ENCODE measurements around the gene NOSIP. TPM values are rescaled to one million over a fixed set of nuclear protein-coding genes. Genes with fewer than 3 reads are reported as not detected.

The NOSIP gene, protein sequence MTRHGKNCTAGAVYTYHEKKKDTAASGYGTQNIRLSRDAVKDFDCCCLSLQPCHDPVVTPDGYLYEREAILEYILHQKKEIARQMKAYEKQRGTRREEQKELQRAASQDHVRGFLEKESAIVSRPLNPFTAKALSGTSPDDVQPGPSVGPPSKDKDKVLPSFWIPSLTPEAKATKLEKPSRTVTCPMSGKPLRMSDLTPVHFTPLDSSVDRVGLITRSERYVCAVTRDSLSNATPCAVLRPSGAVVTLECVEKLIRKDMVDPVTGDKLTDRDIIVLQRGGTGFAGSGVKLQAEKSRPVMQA
- total RNA-seq (2022) (54.4 and 57.9 TPM in 2 replicates), Bru-seq, nascent RNA (percentile 52 among the genes with signal in this experiment), BruChase-seq, experiment 1, labeled RNA remaining after a 6-hour chase (percentile 50 among the genes with signal in this experiment), BruChase-seq, experiment 2, labeled RNA remaining after a 2-hour chase (percentile 47 among the genes with signal in this experiment)
- long read RNA-seq, transcript NOSIP-204 (9 exons, 1,005 nt) = major isoform, 47 of 62 reads
- long read RNA-seq, partial matches to known transcripts = 4 of 62 reads
- long read RNA-seq, other reads (novel, unspliced or antisense) = 6 of 62 reads

DNA sequence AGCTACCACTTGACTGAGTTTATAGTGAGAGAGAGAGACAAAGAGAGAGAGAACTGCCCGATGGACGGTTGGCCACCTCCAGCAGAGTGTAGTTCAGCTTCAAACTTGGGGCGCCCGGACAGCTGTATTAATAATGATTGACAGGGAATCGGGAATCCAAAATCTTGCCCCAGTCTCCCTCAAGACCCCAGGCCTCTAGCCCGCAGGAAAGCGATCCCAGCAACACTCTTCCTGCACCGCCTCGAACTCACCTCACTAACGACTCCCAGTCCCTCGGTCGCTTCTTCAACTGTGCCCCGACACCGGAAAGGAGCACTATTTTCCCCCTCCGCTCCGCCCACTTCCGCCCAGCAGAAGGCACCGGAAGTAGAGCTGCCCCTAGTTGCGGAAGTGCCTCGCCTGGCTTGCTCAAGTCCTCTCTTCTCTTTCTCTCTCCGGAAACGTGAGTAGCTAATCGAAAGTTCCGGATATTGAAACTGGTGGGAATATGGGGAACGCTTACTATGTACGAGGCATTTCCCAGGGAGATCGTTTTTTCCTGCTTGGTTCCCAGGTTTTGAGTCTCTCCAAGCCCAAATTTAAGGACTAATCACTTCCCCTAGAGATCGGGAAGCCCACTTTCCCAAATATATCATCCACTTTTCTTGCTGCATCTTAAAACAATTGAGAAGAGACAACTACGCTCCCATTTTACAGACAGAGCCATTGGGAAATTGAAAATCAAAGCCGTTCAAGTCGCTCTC, at the start of gene NOSIP:
NOSIP (minus strand) TSS at position 293 of the 743 bp plus-strand sequence. CDS start 19,865 bp downstream, outside the sequence.
- ChIA-PET POLR2A (interaction anchor here (0.5 to 4.8 kb wide), 33 partner anchors 10 to 1800 kb away, joined by 3 to 138 read pairs (median 4); partner anchors contain the start of genes ADM5, ALDH16A1, BCL2L12 and FUZ), CTCF (interaction anchor here (0.7 to 4.6 kb wide), 4 partner anchors 10 to 93 kb away, joined by 3 to 40 read pairs (median 6); no protein-coding TSS in a partner anchor)
- H3K4me3 Mint-ChIP-seq (ENCODE audit: unreplicated experiment) = peak within 1 kb of the TSS; percentile 92
- H3K36me3 Mint-ChIP-seq (ENCODE audit: insufficient read depth, unreplicated experiment) = peaks cover 8% of the 10 kb centered on the region
- TF ChIP-seq, protein P1, sequence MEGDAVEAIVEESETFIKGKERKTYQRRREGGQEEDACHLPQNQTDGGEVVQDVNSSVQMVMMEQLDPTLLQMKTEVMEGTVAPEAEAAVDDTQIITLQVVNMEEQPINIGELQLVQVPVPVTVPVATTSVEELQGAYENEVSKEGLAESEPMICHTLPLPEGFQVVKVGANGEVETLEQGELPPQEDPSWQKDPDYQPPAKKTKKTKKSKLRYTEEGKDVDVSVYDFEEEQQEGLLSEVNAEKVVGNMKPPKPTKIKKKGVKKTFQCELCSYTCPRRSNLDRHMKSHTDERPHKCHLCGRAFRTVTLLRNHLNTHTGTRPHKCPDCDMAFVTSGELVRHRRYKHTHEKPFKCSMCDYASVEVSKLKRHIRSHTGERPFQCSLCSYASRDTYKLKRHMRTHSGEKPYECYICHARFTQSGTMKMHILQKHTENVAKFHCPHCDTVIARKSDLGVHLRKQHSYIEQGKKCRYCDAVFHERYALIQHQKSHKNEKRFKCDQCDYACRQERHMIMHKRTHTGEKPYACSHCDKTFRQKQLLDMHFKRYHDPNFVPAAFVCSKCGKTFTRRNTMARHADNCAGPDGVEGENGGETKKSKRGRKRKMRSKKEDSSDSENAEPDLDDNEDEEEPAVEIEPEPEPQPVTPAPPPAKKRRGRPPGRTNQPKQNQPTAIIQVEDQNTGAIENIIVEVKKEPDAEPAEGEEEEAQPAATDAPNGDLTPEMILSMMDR (IDR thresholded peaks at IDR 0.05; ENCODE audit: unreplicated experiment) = no peak
- DNase-seq (ENCODE audit: unreplicated experiment) = peak; percentile 98
- peaks cover 22% of the 10 kb centered on the region for H3K4me1 Mint-ChIP-seq (ENCODE audit: insufficient read depth, unreplicated experiment)
- BruUV-seq (replicated peaks) = TSS peak; percentile 57
- intact Hi-C loops (cut with micrococcal nuclease) = loop anchor here (2.0 kb wide), 1 partner anchor 60 kb away; the partner anchor contains the start of gene RRAS
- H3K9me3 Mint-ChIP-seq (ENCODE audit: unreplicated experiment) = no peaks in the 10 kb centered on the region
- no peaks in the 10 kb centered on the region for H3K27me3 Mint-ChIP-seq (ENCODE audit: insufficient read depth, unreplicated experiment)
- peak within 1 kb of the TSS; percentile 96 for H3K27ac Mint-ChIP-seq (ENCODE audit: low read depth, unreplicated experiment)

DNA sequence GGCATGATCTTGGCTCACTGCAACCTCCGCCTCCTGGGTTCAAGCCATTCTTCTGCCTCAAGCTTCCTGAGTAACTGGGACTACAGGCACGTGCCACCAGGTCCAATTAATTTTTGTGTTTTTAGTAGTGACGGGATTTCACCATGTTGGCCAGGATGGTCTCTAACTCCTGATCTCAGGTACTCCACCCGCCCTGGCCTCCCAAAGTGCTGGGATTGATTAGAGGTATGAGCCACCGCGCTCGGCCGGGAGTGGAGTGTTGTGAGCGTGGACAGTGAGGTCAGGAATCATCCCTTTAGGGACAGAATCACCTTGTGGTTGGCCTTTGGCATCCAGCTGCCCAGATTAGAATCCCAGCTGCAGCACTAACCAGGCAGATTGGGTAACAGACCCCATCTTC, 49.3 kb upstream of the NOSIP start:
- no peak overlapping the region for H3K4me3 Mint-ChIP-seq (ENCODE audit: unreplicated experiment)
- BruUV-seq (replicated peaks) = no TSS peak
- ChIA-PET POLR2A (interaction anchor here (1.3 to 4.2 kb wide), 3 partner anchors 11 to 38 kb away, joined by 3 to 29 read pairs (median 5); partner anchors contain the start of genes RRAS and SCAF1), CTCF (interaction anchor here (0.6 kb wide), 1 partner anchor 91 kb away, joined by 5 read pairs; no protein-coding TSS in a partner anchor)
- intact Hi-C loops (cut with micrococcal nuclease) = no loop called here
- peaks cover 53% of the 10 kb centered on the region for H3K36me3 Mint-ChIP-seq (ENCODE audit: insufficient read depth, unreplicated experiment)
- H3K9me3 Mint-ChIP-seq (ENCODE audit: unreplicated experiment) = no peaks in the 10 kb centered on the region
- H3K27me3 Mint-ChIP-seq (ENCODE audit: insufficient read depth, unreplicated experiment) = no peaks in the 10 kb centered on the region
- TF ChIP-seq, protein P1 (IDR thresholded peaks at IDR 0.05; ENCODE audit: unreplicated experiment) = no peak
- no peaks in the 10 kb centered on the region for H3K4me1 Mint-ChIP-seq (ENCODE audit: insufficient read depth, unreplicated experiment)
- DNase-seq (ENCODE audit: unreplicated experiment) = no peak
- H3K27ac Mint-ChIP-seq (ENCODE audit: low read depth, unreplicated experiment) = no peak overlapping the region

DNA sequence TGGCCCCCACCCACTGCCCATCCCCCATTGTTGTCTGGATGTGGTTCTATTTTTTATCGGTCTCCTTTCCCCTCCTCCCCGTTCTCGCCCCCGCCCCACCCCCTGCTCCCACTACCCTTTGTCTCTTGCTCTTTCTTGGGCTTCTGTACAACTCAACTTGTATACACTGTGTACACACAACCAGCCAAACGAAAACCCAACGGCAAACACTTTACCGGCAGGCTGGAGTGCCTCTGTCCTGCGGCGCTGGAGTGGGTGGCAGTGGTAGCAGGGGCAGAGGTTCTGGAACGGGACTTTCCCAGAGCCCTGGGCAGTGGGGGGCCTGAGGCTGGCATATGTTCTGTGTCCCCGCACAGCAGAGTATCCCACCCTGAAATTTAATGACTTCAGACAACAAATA, 45.9 kb upstream of the NOSIP start:
- H3K36me3 Mint-ChIP-seq (ENCODE audit: insufficient read depth, unreplicated experiment) = peaks cover 57% of the 10 kb centered on the region
- H3K27ac Mint-ChIP-seq (ENCODE audit: low read depth, unreplicated experiment) = no peak overlapping the region
- intact Hi-C loops (cut with micrococcal nuclease) = no loop called here
- H3K27me3 Mint-ChIP-seq (ENCODE audit: insufficient read depth, unreplicated experiment) = no peaks in the 10 kb centered on the region
- no peak overlapping the region for H3K4me3 Mint-ChIP-seq (ENCODE audit: unreplicated experiment)
- H3K4me1 Mint-ChIP-seq (ENCODE audit: insufficient read depth, unreplicated experiment) = no peaks in the 10 kb centered on the region
- no peak for DNase-seq (ENCODE audit: unreplicated experiment)
- H3K9me3 Mint-ChIP-seq (ENCODE audit: unreplicated experiment) = no peaks in the 10 kb centered on the region
- TF ChIP-seq, protein P1 (IDR thresholded peaks at IDR 0.05; ENCODE audit: unreplicated experiment) = no peak
- CTCF ChIA-PET = no interaction called here
- BruUV-seq (replicated peaks) = no TSS peak
- POLR2A ChIA-PET = no interaction called here

Measured in MCF 10A (cell line).